Suprapubic skin (tissue), 4 donors: ENCODE measurements around the gene DNM3. TPM values are rescaled to one million over a fixed set of nuclear protein-coding genes. Genes with fewer than 3 reads are reported as not detected.

ENCODE experiments used
- DNase-seq, 2 donors: peaks; one replicate each; pipeline ENCODE4 v3.0.0-alpha.2; 2019; ENCODE audit warnings: low spot score in 2 of 2
- H3K27ac ChIP-seq: fragments of 200-600 bp; sonication (generic); one replicate; pipeline ENCODE4 v1.5.1; 2019
- H3K27me3 ChIP-seq: fragments of 200-600 bp; sonication (generic); one replicate; pipeline ENCODE4 v1.5.1; 2019
- H3K36me3 ChIP-seq: fragments of 200-600 bp; sonication (generic); one replicate; pipeline ENCODE4 v1.5.1; 2019
- H3K4me1 ChIP-seq: fragments of 200-600 bp; sonication (generic); one replicate; pipeline ENCODE4 v1.5.1; 2019
- H3K4me3 ChIP-seq: fragments of 200-600 bp; sonication (generic); one replicate; pipeline ENCODE4 v1.5.1; 2019; ENCODE audit warnings: mild to moderate bottlenecking
- H3K9me3 ChIP-seq: fragments of 200-600 bp; sonication (generic); one replicate; pipeline ENCODE4 v1.5.1; 2019
- CTCF ChIP-seq, 2 donors: fragments of 200-600 bp in 1 of 2; fragments of 450-650 bp in 1 of 2; sonication (generic) in 1 of 2; IDR thresholded peaks; one replicate each; pipeline ENCODE4 v1.5.1; 2016 to 2019; ENCODE audit warnings: antibody characterized with exemption in 2 of 2, mild to moderate bottlenecking in 1 of 2, moderate library complexity in 1 of 2
- EP300 ChIP-seq: sonication (generic); formaldehyde crosslinking; IDR thresholded peaks from one replicate; pipeline ENCODE4 v1.6.1; 2017; ENCODE audit warnings: antibody characterized with exemption
- POLR2A ChIP-seq, 2 donors: fragments of 450-650 bp; IDR thresholded peaks; one replicate each; pipeline ENCODE4 v1.6.1; 2017; ENCODE audit warnings: antibody characterized with exemption in 2 of 2, mild to moderate bottlenecking in 2 of 2, moderate library complexity in 2 of 2
- POLR2AphosphoS5 ChIP-seq, 3 donors: sonication (generic); formaldehyde crosslinking; IDR thresholded peaks; one replicate each; pipeline ENCODE4 v1.6.1; 2017; ENCODE audit warnings: antibody characterized with exemption in 3 of 3
- WGBS: methylation state at CpG from one replicate; pipeline ENCODE4 v1.1.5; 2018; 5-methylcytosine and 5-hydroxymethylcytosine counted together
- total RNA-seq, 4 donors: library from RNA; depleted of rRNA; stranded (reverse); fragments of >200 nt; gene quantifications; one replicate each; pipeline ENCODE4 v1.1.0, GENCODE V29; 2016

DNM3 gene
- total RNA-seq, 4 donors from 2014 or later: 1.6 to 11.7 (median 3.7) TPM

- TF ChIP-seq POLR2AphosphoS5 (IDR thresholded peaks at IDR 0.05): no peak
- TF ChIP-seq EP300: no peak
- no peak for TF ChIP-seq POLR2A (IDR thresholded peaks at IDR 0.05)
- no peak for TF ChIP-seq CTCF (IDR thresholded peaks at IDR 0.05)
- Histone ChIP-seq H3K4me1 (no peaks in the 10 kb centered on the region), H3K27me3 (no peaks in the 10 kb centered on the region), H3K27ac (no peak overlapping the region), H3K9me3 (no peaks in the 10 kb centered on the region), H3K4me3 (no peak overlapping the region), H3K36me3 (no peaks in the 10 kb centered on the region)
- 78% methylated on average over 4 of the region's 4 CpGs for WGBS
- no peak for DNase-seq
Observed at GRCh38 chr1:172382990-172383389, 541.7 kb downstream of the DNM3 start.

GRCh38 chr1:172383536-172383935 is 542.2 kb downstream of the DNM3 start:
- no peak for TF ChIP-seq POLR2A (IDR thresholded peaks at IDR 0.05)
- no peak for TF ChIP-seq EP300
- TF ChIP-seq POLR2AphosphoS5 (IDR thresholded peaks at IDR 0.05): no peak
- TF ChIP-seq CTCF (IDR thresholded peaks at IDR 0.05): no peak
- no peak for DNase-seq
- Histone ChIP-seq H3K9me3 (no peaks in the 10 kb centered on the region), H3K36me3 (no peaks in the 10 kb centered on the region), H3K27me3 (no peaks in the 10 kb centered on the region), H3K4me3 (no peak overlapping the region), H3K4me1 (no peaks in the 10 kb centered on the region), H3K27ac (no peak overlapping the region)
- 46% methylated on average over 3 of the region's 3 CpGs for WGBS

GRCh38 chr1:172384656-172385055 is 543.4 kb downstream of the DNM3 start:
- H3K27ac ChIP-seq: no peak overlapping the region
- DNase-seq: no peak
- H3K27me3 ChIP-seq: no peaks in the 10 kb centered on the region
- H3K4me3 ChIP-seq: no peak overlapping the region
- 95% methylated on average over 1 of the region's 1 CpG for WGBS
- no peak for TF ChIP-seq POLR2A (IDR thresholded peaks at IDR 0.05)
- no peak for TF ChIP-seq EP300
- TF ChIP-seq POLR2AphosphoS5 (IDR thresholded peaks at IDR 0.05): no peak
- no peak for TF ChIP-seq CTCF (IDR thresholded peaks at IDR 0.05)
- no peaks in the 10 kb centered on the region for H3K4me1 ChIP-seq
- H3K36me3 ChIP-seq: no peaks in the 10 kb centered on the region
- H3K9me3 ChIP-seq: no peaks in the 10 kb centered on the region

GRCh38 chr1:172386046-172386445 is 544.7 kb downstream of the DNM3 start:
- Histone ChIP-seq H3K9me3 (no peaks in the 10 kb centered on the region), H3K27me3 (no peaks in the 10 kb centered on the region), H3K36me3 (no peaks in the 10 kb centered on the region), H3K4me3 (no peak overlapping the region), H3K4me1 (peaks cover 12% of the 10 kb centered on the region), H3K27ac (no peak overlapping the region)
- WGBS: 97% methylated on average over 2 of the region's 2 CpGs
- no peak for DNase-seq
- no peak for TF ChIP-seq POLR2A (IDR thresholded peaks at IDR 0.05)
- no peak for TF ChIP-seq POLR2AphosphoS5 (IDR thresholded peaks at IDR 0.05)
- TF ChIP-seq CTCF (IDR thresholded peaks at IDR 0.05): no peak
- no peak for TF ChIP-seq EP300

- H3K4me1 ChIP-seq: peaks cover 25% of the 10 kb centered on the region
- DNase-seq: no peak
- no peak overlapping the region for H3K4me3 ChIP-seq
- H3K36me3 ChIP-seq: no peaks in the 10 kb centered on the region
- TF ChIP-seq POLR2A (IDR thresholded peaks at IDR 0.05): no peak
- TF ChIP-seq CTCF (IDR thresholded peaks at IDR 0.05): no peak
- no peak for TF ChIP-seq EP300
- TF ChIP-seq POLR2AphosphoS5 (IDR thresholded peaks at IDR 0.05): no peak
- no peaks in the 10 kb centered on the region for H3K27me3 ChIP-seq
- no peak overlapping the region for H3K27ac ChIP-seq
- 91% methylated on average over 8 of the region's 8 CpGs for WGBS
- H3K9me3 ChIP-seq: no peaks in the 10 kb centered on the region
Observed at GRCh38 chr1:172388490-172388889, 547.2 kb downstream of the DNM3 start.
